MM.1S (cell line): ENCODE data around the gene KRTAP22-1.

ENCODE experiments used
- DNase-seq: peaks from one replicate; pipeline ENCODE4 v3.0.0-alpha.2; 2015
- H2AFZ ChIP-seq: fragments of 300-600 bp; sonication (generic); 2 replicates; pipeline ENCODE4 v1.6.0; 2016; ENCODE audit warnings: antibody characterized with exemption, low read length
- H3F3A ChIP-seq: fragments of 300-600 bp; sonication (generic); 2 replicates; pipeline ENCODE4 v1.6.1; 2016; ENCODE audit warnings: mild to moderate bottlenecking, antibody characterized with exemption, low read length, moderate library complexity, mixed read lengths; ENCODE audit not compliant: insufficient read depth
- H3K27ac ChIP-seq: fragments of 300-600 bp; sonication (generic); 2 replicates; pipeline ENCODE4 v1.5.1; 2016; ENCODE audit warnings: mild to moderate bottlenecking, low read length
- H3K27me3 ChIP-seq: fragments of 300-600 bp; sonication (generic); replicated peaks from 2 replicates; pipeline ENCODE4 v1.6.0; 2016; ENCODE audit warnings: low read length; ENCODE audit not compliant: insufficient read depth
- H3K36me3 ChIP-seq: fragments of 300-600 bp; sonication (generic); replicated peaks from 2 replicates; pipeline ENCODE4 v1.6.1; 2016; ENCODE audit warnings: mild to moderate bottlenecking, low read length, mixed read lengths; ENCODE audit not compliant: insufficient read depth
- H3K4me1 ChIP-seq: fragments of 300-600 bp; sonication (generic); 2 replicates; pipeline ENCODE4 v1.6.1; 2016; ENCODE audit warnings: low read length, mixed read lengths
- H3K4me2 ChIP-seq: fragments of 300-600 bp; sonication (generic); 2 replicates; pipeline ENCODE4 v1.6.0; 2016; ENCODE audit warnings: low read depth, low read length
- H3K4me3 ChIP-seq: fragments of 300-600 bp; sonication (generic); 2 replicates; pipeline ENCODE4 v1.5.1; 2016; ENCODE audit warnings: low read length, mixed read lengths
- H3K79me2 ChIP-seq: fragments of 300-600 bp; sonication (generic); 2 replicates; pipeline ENCODE4 v1.6.1; 2016; ENCODE audit warnings: mixed run types, low read length, mixed read lengths
- H3K9ac ChIP-seq: fragments of 300-600 bp; sonication (generic); 2 replicates; pipeline ENCODE4 v1.6.1; 2016; ENCODE audit warnings: low read length, mixed read lengths
- H3K9me2 ChIP-seq: fragments of 300-600 bp; sonication (generic); replicated peaks from 2 replicates; pipeline ENCODE4 v1.6.1; 2016; ENCODE audit warnings: mild to moderate bottlenecking, low read length, mixed read lengths; ENCODE audit not compliant: insufficient read depth
- H3K9me3 ChIP-seq: fragments of 300-600 bp; sonication (generic); replicated peaks from 2 replicates; pipeline ENCODE4 v1.6.1; 2016; ENCODE audit warnings: mild to moderate bottlenecking, low read length, mixed read lengths; ENCODE audit not compliant: insufficient read depth
- H4K20me1 ChIP-seq: fragments of 300-600 bp; sonication (generic); 2 replicates; pipeline ENCODE4 v1.6.1; 2016; ENCODE audit warnings: mild to moderate bottlenecking, low read length, moderate library complexity, mixed read lengths; ENCODE audit not compliant: insufficient read depth
- CTCF ChIP-seq: fragments of 300-600 bp; sonication (generic); IDR thresholded peaks from 2 replicates; pipeline ENCODE4 v1.5.1; 2016; ENCODE audit warnings: antibody characterized with exemption, low read length, mixed read lengths
- EZH2 ChIP-seq: fragments of 300-600 bp; sonication (generic); optimal IDR thresholded peaks from 2 replicates; pipeline ENCODE3; 2017; ENCODE audit warnings: low read depth, mild to moderate bottlenecking, antibody characterized with exemption, low read length, mixed read lengths
- EZH2phosphoT487 ChIP-seq: fragments of 300-600 bp; sonication (generic); IDR thresholded peaks from 2 replicates; pipeline ENCODE4 v1.6.1; 2018; ENCODE audit warnings: antibody characterized with exemption, low read length

The KRTAP22-1 gene

GRCh38 chr21:30629200-30629599 lies 28.3 kb downstream of the KRTAP22-1 start:
- Histone ChIP-seq H3K27me3 (no peaks in the 10 kb centered on the region), H3K27ac (no peak overlapping the region), H3K9me3 (no peaks in the 10 kb centered on the region), H3F3A (no peaks in the 10 kb centered on the region), H3K36me3 (no peaks in the 10 kb centered on the region), H2AFZ (no peak overlapping the region), H3K9ac (no peak overlapping the region), H3K4me2 (no peak overlapping the region), H3K9me2 (no peaks in the 10 kb centered on the region), H3K79me2 (no peaks in the 10 kb centered on the region), H3K4me1 (no peaks in the 10 kb centered on the region), H3K4me3 (no peak overlapping the region), H4K20me1 (no peaks in the 10 kb centered on the region)
- DNase-seq: no peak
- no peak for TF ChIP-seq EZH2phosphoT487
- no peak for TF ChIP-seq CTCF
- TF ChIP-seq EZH2: no peak

- no peak within 1 kb of the TSS for H3K27ac ChIP-seq
- no peaks in the 10 kb centered on the region for H3K9me3 ChIP-seq
- H3K4me1 ChIP-seq: no peaks in the 10 kb centered on the region
- no peaks in the 10 kb centered on the region for H3K79me2 ChIP-seq
- H2AFZ ChIP-seq: no peak within 1 kb of the TSS
- no peak for TF ChIP-seq EZH2phosphoT487
- TF ChIP-seq CTCF: no peak
- no peak for TF ChIP-seq EZH2
- no peaks in the 10 kb centered on the region for H4K20me1 ChIP-seq
- H3K9ac ChIP-seq: no peak within 1 kb of the TSS
- H3K4me2 ChIP-seq: no peak within 1 kb of the TSS
- no peaks in the 10 kb centered on the region for H3K36me3 ChIP-seq
- no peaks in the 10 kb centered on the region for H3F3A ChIP-seq
- DNase-seq: no peak
- no peaks in the 10 kb centered on the region for H3K27me3 ChIP-seq
- no peak within 1 kb of the TSS for H3K4me3 ChIP-seq
- H3K9me2 ChIP-seq: no peaks in the 10 kb centered on the region
Observed at GRCh38 chr21:30634906-30635305, 34.0 kb downstream of the KRTAP22-1 start, which contains the start of gene KRTAP20-2. KRTAP20-2 (plus strand) TSS chr21:30635206; CDS start chr21:30635264, 58 bp downstream.

GRCh38 chr21:30638686-30639085 lies 37.8 kb downstream of the KRTAP22-1 start:
- no peak overlapping the region for H3K9ac ChIP-seq
- no peaks in the 10 kb centered on the region for H3K36me3 ChIP-seq
- no peak overlapping the region for H3K4me3 ChIP-seq
- no peaks in the 10 kb centered on the region for H4K20me1 ChIP-seq
- no peak for TF ChIP-seq EZH2
- no peak for TF ChIP-seq EZH2phosphoT487
- TF ChIP-seq CTCF: no peak
- no peak overlapping the region for H2AFZ ChIP-seq
- H3K9me3 ChIP-seq: no peaks in the 10 kb centered on the region
- H3K4me2 ChIP-seq: no peak overlapping the region
- no peaks in the 10 kb centered on the region for H3K27me3 ChIP-seq
- H3K9me2 ChIP-seq: no peaks in the 10 kb centered on the region
- no peak overlapping the region for H3K27ac ChIP-seq
- no peaks in the 10 kb centered on the region for H3K4me1 ChIP-seq
- no peaks in the 10 kb centered on the region for H3F3A ChIP-seq
- no peak for DNase-seq
- no peaks in the 10 kb centered on the region for H3K79me2 ChIP-seq
